ENCODE results near the gene TEX55. TPM values are rescaled to one million over a fixed set of nuclear protein-coding genes. Genes with fewer than 3 reads are reported as not detected.

The TEX55 gene
- total RNA-seq, 1 donor from 2014 or later: not detected

DNA sequence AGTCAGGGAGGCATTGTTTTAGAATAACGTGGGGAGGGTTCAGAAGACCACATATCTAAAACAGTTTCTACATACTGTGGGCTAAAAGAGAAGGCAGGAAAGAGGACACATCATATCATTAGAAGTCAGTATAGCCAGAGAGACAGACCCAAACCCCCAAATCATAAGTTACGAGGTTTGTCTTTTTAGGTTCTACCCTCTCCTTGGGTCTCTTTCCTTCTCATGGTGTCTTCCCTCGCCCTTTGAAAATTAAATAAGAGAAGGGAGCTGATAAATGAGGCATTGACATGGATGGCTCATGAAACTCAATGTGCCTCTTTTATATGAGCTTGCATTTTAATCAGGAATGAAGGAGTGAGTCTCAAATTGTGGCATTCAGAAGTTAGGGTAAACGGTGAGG lies 30.8 kb downstream of the TEX55 start:
- DNase-seq: no peak
- no peak overlapping the region for H3K27ac Mint-ChIP-seq (ENCODE audit: unreplicated experiment)
- H3K4me3 Mint-ChIP-seq (ENCODE audit: unreplicated experiment): no peak overlapping the region
- no peaks in the 10 kb centered on the region for H3K4me1 Mint-ChIP-seq (ENCODE audit: low read depth, unreplicated experiment)
- H3K36me3 Mint-ChIP-seq (ENCODE audit: unreplicated experiment): no peaks in the 10 kb centered on the region
- no peaks in the 10 kb centered on the region for H3K9me3 Mint-ChIP-seq (ENCODE audit: unreplicated experiment)
- TF ChIP-seq, protein P1, sequence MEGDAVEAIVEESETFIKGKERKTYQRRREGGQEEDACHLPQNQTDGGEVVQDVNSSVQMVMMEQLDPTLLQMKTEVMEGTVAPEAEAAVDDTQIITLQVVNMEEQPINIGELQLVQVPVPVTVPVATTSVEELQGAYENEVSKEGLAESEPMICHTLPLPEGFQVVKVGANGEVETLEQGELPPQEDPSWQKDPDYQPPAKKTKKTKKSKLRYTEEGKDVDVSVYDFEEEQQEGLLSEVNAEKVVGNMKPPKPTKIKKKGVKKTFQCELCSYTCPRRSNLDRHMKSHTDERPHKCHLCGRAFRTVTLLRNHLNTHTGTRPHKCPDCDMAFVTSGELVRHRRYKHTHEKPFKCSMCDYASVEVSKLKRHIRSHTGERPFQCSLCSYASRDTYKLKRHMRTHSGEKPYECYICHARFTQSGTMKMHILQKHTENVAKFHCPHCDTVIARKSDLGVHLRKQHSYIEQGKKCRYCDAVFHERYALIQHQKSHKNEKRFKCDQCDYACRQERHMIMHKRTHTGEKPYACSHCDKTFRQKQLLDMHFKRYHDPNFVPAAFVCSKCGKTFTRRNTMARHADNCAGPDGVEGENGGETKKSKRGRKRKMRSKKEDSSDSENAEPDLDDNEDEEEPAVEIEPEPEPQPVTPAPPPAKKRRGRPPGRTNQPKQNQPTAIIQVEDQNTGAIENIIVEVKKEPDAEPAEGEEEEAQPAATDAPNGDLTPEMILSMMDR (IDR thresholded peaks at IDR 0.05; ENCODE audit: partially characterized antibody, unreplicated experiment): no peak
- peaks cover 5% of the 10 kb centered on the region for H3K27me3 Mint-ChIP-seq (ENCODE audit: unreplicated experiment)

DNA sequence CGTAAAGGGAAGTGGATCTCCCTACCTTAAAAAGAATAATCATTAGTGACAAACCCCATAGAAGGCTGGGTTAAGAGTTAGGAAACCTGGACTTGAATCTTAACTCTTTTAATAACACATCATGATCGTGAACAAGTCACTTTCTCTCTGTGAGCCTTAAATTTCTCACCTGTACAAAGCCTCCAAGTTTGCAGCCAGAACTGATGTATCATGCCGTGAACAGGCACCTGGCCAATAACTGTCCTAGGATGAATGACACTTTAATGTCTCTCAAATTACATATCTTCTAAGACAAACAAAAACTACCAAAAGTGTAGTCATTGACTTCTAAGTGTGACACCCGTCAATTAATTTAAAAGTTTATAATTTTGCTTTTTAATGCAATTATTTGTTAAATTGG lies 31.4 kb downstream of the TEX55 start:
- no peak overlapping the region for H3K4me3 Mint-ChIP-seq (ENCODE audit: unreplicated experiment)
- no peaks in the 10 kb centered on the region for H3K9me3 Mint-ChIP-seq (ENCODE audit: unreplicated experiment)
- TF ChIP-seq, protein P1 (IDR thresholded peaks at IDR 0.05; ENCODE audit: partially characterized antibody, unreplicated experiment): no peak
- no peak overlapping the region for H3K27ac Mint-ChIP-seq (ENCODE audit: unreplicated experiment)
- no peaks in the 10 kb centered on the region for H3K36me3 Mint-ChIP-seq (ENCODE audit: unreplicated experiment)
- no peak for DNase-seq
- no peaks in the 10 kb centered on the region for H3K4me1 Mint-ChIP-seq (ENCODE audit: low read depth, unreplicated experiment)
- H3K27me3 Mint-ChIP-seq (ENCODE audit: unreplicated experiment): peaks cover 4% of the 10 kb centered on the region

DNA sequence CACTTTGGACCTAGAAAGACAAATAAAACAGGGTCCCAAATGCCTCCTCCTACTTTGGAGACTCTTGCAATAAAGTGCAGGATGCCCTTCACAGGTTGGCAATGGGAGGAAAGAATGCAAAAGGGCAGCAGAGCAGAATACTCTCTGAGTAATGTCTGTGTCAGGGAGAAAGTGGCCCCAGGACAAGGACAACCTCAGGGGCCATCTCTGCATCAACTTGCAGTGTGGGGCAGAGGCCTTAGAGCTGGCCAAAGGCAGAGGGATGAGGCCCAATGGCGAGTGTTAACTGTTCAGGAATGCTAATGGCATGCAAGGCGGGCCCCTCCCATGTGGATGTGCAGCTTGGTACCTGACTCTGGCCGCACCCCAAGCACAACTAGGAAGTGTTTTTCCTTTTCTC lies 35.8 kb downstream of the TEX55 start:
- Mint-ChIP-seq H3K4me1 (ENCODE audit: low read depth, unreplicated experiment) (no peaks in the 10 kb centered on the region), H3K4me3 (ENCODE audit: unreplicated experiment) (no peak overlapping the region), H3K36me3 (ENCODE audit: unreplicated experiment) (no peaks in the 10 kb centered on the region), H3K27me3 (ENCODE audit: unreplicated experiment) (peaks cover 1% of the 10 kb centered on the region), H3K27ac (ENCODE audit: unreplicated experiment) (no peak overlapping the region), H3K9me3 (ENCODE audit: unreplicated experiment) (no peaks in the 10 kb centered on the region)
- no peak for DNase-seq
- TF ChIP-seq, protein P1 (IDR thresholded peaks at IDR 0.05; ENCODE audit: partially characterized antibody, unreplicated experiment): no peak

DNA sequence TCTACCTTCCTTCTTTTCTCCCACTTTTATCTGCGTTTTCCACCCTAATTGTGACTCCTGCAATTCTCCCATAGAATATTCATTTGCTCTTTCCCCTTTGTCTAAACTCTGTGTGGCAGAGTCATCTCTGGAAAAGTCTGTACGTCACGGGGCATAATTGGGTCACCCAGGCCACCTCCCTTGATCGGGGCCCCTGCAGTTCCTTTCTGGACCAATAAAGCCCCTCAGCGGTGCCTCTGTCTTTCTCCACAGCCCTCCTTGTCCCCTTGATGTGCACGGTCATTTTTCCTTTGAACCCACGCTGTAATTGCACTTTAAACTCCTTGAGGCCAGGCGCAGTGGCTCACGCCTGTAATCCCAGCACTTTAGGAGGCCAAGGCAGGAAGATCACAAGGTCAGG lies 38.1 kb downstream of the TEX55 start:
- TF ChIP-seq, protein P1 (IDR thresholded peaks at IDR 0.05; ENCODE audit: partially characterized antibody, unreplicated experiment): no peak
- DNase-seq: no peak
- H3K4me3 Mint-ChIP-seq (ENCODE audit: unreplicated experiment): no peak overlapping the region

DNA sequence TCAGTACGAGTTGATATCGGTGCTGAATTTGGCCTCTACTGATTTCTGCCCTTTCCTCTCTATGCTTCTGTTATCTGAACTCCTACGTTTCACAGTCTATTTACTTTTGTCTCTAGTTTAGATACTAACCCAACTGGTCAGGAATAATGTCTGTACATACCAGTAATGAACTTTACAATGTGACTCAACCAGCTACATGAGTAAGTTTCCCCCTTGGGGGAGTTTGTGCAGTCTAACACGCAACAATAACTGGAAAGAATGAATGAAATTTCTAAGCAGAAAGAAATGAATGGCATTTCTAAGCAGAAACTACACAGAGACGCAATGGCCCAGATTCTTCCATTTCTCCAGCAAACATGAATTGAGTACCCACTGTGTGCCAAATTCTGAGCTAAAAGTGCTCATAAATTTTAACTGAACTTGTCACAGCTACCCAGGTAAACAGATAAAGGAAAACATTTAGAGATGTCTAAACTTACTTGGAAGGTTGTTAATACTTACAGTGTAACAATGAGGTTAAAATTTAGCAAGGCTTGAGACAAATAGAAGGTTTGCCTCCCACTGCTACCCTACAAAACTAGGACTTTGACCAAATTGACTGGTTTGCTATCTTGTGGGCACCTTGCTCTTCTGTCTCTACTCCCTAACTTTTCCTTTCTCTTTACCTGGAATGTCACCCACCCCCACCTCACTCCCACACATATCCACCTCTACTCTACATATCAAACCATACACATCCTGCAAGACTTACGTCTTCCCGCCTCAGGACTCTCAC lies 39.0 kb downstream of the TEX55 start:
- TF ChIP-seq, protein P1 (IDR thresholded peaks at IDR 0.05; ENCODE audit: partially characterized antibody, unreplicated experiment): no peak
- no peak for DNase-seq
- no peak overlapping the region for H3K27ac Mint-ChIP-seq (ENCODE audit: unreplicated experiment)
- H3K4me1 Mint-ChIP-seq (ENCODE audit: low read depth, unreplicated experiment): no peaks in the 10 kb centered on the region
- H3K4me3 Mint-ChIP-seq (ENCODE audit: unreplicated experiment): no peak overlapping the region
- H3K36me3 Mint-ChIP-seq (ENCODE audit: unreplicated experiment): no peaks in the 10 kb centered on the region
- H3K9me3 Mint-ChIP-seq (ENCODE audit: unreplicated experiment): no peaks in the 10 kb centered on the region
- H3K27me3 Mint-ChIP-seq (ENCODE audit: unreplicated experiment): peaks cover 1% of the 10 kb centered on the region

More for the DNA sequence above, 38.1 kb downstream of the TEX55 start:
- Mint-ChIP-seq H3K27me3 (ENCODE audit: unreplicated experiment) (peaks cover 1% of the 10 kb centered on the region), H3K9me3 (ENCODE audit: unreplicated experiment) (no peaks in the 10 kb centered on the region), H3K27ac (ENCODE audit: unreplicated experiment) (no peak overlapping the region), H3K4me1 (ENCODE audit: low read depth, unreplicated experiment) (no peaks in the 10 kb centered on the region), H3K36me3 (ENCODE audit: unreplicated experiment) (no peaks in the 10 kb centered on the region)
